Left ventricle myocardium inferior (tissue), 1 donor: Measurements from ENCODE around the gene CLMN. TPM values are rescaled to one million over a fixed set of nuclear protein-coding genes. Genes with fewer than 3 reads are reported as not detected.

Experiments
- DNase-seq: peaks from one replicate; pipeline ENCODE4 v3.0.0-alpha.2; 2020
- H3K27ac ChIP-seq: fragments of 200-600 bp; replicated peaks from 2 replicates; pipeline ENCODE4 v1.8.0; 2021
- H3K27me3 ChIP-seq: fragments of 200-600 bp; 2 replicates; pipeline ENCODE4 v1.8.0; 2021; ENCODE audit warnings: low read depth
- H3K36me3 ChIP-seq: fragments of 200-600 bp; 2 replicates; pipeline ENCODE4 v1.8.0; 2021
- H3K4me1 ChIP-seq: fragments of 200-600 bp; 2 replicates; pipeline ENCODE4 v1.8.0; 2021
- H3K4me3 ChIP-seq: fragments of 200-600 bp; 2 replicates; pipeline ENCODE4 v1.8.0; 2021; ENCODE audit warnings: mild to moderate bottlenecking, moderate library complexity
- H3K9me3 ChIP-seq: fragments of 200-600 bp; replicated peaks from 2 replicates; pipeline ENCODE4 v1.8.0; 2021
- intact Hi-C: fragments of 100-400 bp; cut with micrococcal nuclease; formaldehyde crosslinking; loops from one replicate; pipeline ENCODE4 v1.11.0; 2022
- total RNA-seq: library from RNA; stranded (reverse); fragmentation: NEBNext Ultra II Directional; extraction: Animal tissue kit (Norgen Biotek cat#: 25700); gene quantifications from one replicate; pipeline ENCODE4 v1.2.1, GENCODE V29; 2021
- TF ChIP-seq, protein P1 (sequence below): fragments of 200-600 bp; IDR thresholded peaks from 2 replicates; pipeline ENCODE4 v1.8.0; 2021; ENCODE audit warnings: antibody characterized with exemption, mild to moderate bottlenecking, borderline replicate concordance
- donor health status: DM: no; HTN: yes; CAD: no; lungs with severe emphysema.

Gene CLMN
- total RNA-seq, 1 donor from 2014 or later, result 3.7 TPM

DNA sequence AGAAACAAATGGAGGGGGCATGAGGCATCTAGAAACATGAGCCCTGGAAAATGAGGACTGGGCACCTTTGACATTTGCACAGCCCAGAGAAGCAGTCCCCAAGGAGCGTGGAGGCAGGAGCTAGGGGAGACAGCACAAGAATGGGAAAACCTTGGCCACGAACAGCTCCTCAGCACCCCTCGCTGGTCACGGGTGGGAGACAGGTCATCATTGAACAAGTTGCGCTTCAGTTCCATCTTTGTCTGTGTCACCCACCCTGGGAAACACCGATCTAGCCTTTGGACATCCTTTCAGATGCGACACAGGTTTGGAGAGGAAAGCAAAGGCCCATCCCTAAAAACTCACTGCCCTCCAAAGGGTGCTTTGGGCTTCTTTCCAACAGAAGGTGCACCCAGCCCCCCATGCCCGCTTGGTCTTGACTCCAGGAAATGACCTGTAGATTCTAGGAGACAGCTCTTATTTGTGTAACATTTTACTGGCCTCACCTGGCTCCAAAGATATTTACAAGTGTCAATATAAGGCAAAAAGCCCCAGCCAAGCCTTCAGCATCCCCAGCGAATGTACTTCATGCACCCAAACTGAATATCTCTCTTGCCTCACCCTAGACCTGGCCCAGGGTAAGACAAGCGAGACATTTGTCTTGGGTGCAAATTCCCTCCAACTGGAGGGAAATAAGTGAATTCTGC is 28.8 kb upstream of the CLMN start:
- Histone ChIP-seq H3K4me3 (no peak overlapping the region), H3K27ac (no peak overlapping the region), H3K4me1 (no peaks in the 10 kb centered on the region), H3K9me3 (no peaks in the 10 kb centered on the region), H3K36me3 (no peaks in the 10 kb centered on the region), H3K27me3 (peaks cover 3% of the 10 kb centered on the region)
- DNase-seq, result no peak
- intact Hi-C loops, result no loop called here
- TF ChIP-seq, protein P1, sequence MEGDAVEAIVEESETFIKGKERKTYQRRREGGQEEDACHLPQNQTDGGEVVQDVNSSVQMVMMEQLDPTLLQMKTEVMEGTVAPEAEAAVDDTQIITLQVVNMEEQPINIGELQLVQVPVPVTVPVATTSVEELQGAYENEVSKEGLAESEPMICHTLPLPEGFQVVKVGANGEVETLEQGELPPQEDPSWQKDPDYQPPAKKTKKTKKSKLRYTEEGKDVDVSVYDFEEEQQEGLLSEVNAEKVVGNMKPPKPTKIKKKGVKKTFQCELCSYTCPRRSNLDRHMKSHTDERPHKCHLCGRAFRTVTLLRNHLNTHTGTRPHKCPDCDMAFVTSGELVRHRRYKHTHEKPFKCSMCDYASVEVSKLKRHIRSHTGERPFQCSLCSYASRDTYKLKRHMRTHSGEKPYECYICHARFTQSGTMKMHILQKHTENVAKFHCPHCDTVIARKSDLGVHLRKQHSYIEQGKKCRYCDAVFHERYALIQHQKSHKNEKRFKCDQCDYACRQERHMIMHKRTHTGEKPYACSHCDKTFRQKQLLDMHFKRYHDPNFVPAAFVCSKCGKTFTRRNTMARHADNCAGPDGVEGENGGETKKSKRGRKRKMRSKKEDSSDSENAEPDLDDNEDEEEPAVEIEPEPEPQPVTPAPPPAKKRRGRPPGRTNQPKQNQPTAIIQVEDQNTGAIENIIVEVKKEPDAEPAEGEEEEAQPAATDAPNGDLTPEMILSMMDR, result no peak

DNA sequence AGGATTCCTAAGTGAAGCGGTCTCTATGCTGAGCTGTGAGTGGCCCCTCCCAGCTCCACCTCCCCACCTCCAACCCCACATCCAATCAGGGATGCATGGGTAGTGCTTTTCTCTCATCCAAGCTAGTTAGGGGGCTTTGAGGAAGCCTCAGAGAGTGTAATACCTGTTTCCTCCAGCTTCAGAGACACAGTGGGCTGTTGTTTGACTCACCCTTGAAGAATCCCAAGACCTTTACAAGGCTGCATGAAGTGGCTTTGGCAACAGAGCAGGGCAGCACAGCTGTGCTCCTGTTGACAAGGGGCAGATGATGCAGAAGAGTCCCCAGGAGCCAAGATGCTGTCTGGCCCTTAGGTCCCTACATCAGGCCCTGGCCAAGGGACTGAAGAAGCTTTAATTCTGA is 27.1 kb upstream of the CLMN start:
- DNase-seq, result no peak
- H3K4me1 ChIP-seq, result peaks cover 2% of the 10 kb centered on the region
- no peak overlapping the region for H3K27ac ChIP-seq
- peaks cover 3% of the 10 kb centered on the region for H3K27me3 ChIP-seq
- intact Hi-C loops, result no loop called here
- TF ChIP-seq, protein P1, result no peak
- no peaks in the 10 kb centered on the region for H3K36me3 ChIP-seq
- no peak overlapping the region for H3K4me3 ChIP-seq
- no peaks in the 10 kb centered on the region for H3K9me3 ChIP-seq

DNA sequence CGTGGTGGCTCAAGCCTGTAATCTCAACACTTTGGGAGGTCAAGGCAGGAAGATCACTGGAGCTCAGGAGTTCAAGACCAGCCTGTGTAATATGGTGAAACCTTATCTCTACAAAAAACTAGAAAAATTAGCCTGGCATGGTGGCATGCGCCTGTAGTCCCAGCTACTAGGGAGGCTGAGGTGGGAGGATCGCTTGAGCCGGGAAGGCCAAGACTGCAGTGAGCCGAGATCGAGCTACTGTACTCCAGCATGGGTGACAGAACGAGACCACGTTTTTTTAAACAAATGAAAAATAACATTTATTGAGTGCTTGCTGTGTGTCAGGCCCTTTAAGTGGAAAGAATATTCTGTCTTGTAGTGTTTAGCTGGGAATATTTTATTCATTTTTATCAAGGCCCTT is 26.6 kb upstream of the CLMN start:
- DNase-seq, result no peak
- no peaks in the 10 kb centered on the region for H3K36me3 ChIP-seq
- peaks cover 6% of the 10 kb centered on the region for H3K4me1 ChIP-seq
- intact Hi-C loops, result no loop called here
- H3K4me3 ChIP-seq, result no peak overlapping the region
- no peak overlapping the region for H3K27ac ChIP-seq
- H3K27me3 ChIP-seq, result peaks cover 3% of the 10 kb centered on the region
- no peaks in the 10 kb centered on the region for H3K9me3 ChIP-seq
- TF ChIP-seq, protein P1, result no peak

DNA sequence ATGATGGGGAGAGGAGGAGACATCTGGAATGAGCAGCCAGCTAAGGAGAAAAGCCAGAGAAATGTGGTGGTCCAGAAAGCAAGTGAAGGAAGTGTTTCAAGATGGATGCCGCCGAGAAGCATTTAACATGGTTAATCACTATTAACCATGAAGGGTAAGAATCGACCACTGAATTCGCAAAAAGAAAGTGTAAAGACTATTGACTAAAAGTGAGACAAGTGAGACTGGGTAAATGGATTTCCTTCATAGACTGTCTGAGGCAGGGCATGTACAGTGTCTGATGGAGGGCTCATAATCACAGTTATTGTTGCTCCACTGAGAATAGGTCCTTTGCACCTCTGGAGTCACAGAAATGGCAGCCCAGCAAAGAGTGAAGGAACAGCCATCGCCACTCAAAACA is 25.3 kb upstream of the CLMN start:
- Histone ChIP-seq H3K27ac (no peak overlapping the region), H3K4me1 (peaks cover 15% of the 10 kb centered on the region), H3K9me3 (no peaks in the 10 kb centered on the region), H3K27me3 (peaks cover 3% of the 10 kb centered on the region), H3K4me3 (no peak overlapping the region), H3K36me3 (no peaks in the 10 kb centered on the region)
- no peak for DNase-seq
- intact Hi-C loops, result no loop called here
- TF ChIP-seq, protein P1, result no peak

DNA sequence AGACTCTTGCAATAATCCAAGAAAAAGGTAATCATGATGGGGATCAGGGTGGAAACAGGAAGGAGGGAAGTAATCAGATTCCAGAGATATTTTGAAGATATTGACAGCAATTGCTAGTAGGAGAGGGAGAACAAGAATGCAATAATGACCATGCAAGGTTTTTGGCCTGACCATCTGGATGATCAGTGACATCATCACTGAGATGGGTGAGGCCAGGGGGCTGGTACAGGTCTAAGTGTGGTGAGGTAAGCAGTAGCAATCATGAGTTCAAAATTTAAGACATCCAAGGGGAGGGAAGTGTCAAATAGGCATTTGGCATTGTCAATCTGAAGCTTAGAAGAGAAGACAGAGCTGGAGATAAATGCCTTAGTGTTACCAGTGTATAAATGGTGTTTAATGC is 24.8 kb upstream of the CLMN start:
- Histone ChIP-seq H3K4me3 (no peak overlapping the region), H3K27me3 (no peaks in the 10 kb centered on the region), H3K27ac (no peak overlapping the region), H3K9me3 (no peaks in the 10 kb centered on the region), H3K36me3 (no peaks in the 10 kb centered on the region), H3K4me1 (peaks cover 16% of the 10 kb centered on the region)
- TF ChIP-seq, protein P1, result no peak
- intact Hi-C loops, result no loop called here
- no peak for DNase-seq
